DMS153 treated with DMSO at 0.1 percent for 48 hours (cell line): Measurements from ENCODE around the gene SLC38A11.

Experiments used
- DNase-seq: peaks from one replicate; lab custom pipeline; 2025; ENCODE audit not compliant: unreplicated experiment; lab: John Stamatoyannopoulos, UW

SLC38A11 gene

GRCh38 chr2:164917296-164917903, 37.9 kb downstream of the SLC38A11 start:
- DNase-seq, result peak; percentile 52

GRCh38 chr2:164915566-164915965, 39.8 kb downstream of the SLC38A11 start:
- no peak for DNase-seq

GRCh38 chr2:164913640-164914350, 41.5 kb downstream of the SLC38A11 start:
- no peak for DNase-seq

- no peak for DNase-seq
Observed at GRCh38 chr2:164913011-164913410, 42.3 kb downstream of the SLC38A11 start.

GRCh38 chr2:164911832-164912231, 43.5 kb downstream of the SLC38A11 start:
- no peak for DNase-seq

- no peak for DNase-seq
Observed at GRCh38 chr2:164910101-164910899, 45.0 kb downstream of the SLC38A11 start.

- DNase-seq, result no peak
Observed at GRCh38 chr2:164906947-164907346, 48.4 kb downstream of the SLC38A11 start.

GRCh38 chr2:164905307-164905706, 50.0 kb downstream of the SLC38A11 start:
- no peak for DNase-seq

GRCh38 chr2:164903951-164904350, 51.4 kb downstream of the SLC38A11 start:
- peak; percentile 17 for DNase-seq

GRCh38 chr2:164903204-164903603, 52.1 kb downstream of the SLC38A11 start:
- no peak for DNase-seq

- DNase-seq, result no peak
Observed at GRCh38 chr2:164899121-164899520, 56.2 kb downstream of the SLC38A11 start.

GRCh38 chr2:164898475-164898874, 56.9 kb downstream of the SLC38A11 start:
- no peak for DNase-seq

- no peak for DNase-seq
Observed at GRCh38 chr2:164897469-164898260, 57.7 kb downstream of the SLC38A11 start.

GRCh38 chr2:164896634-164897355, 58.5 kb downstream of the SLC38A11 start:
- no peak for DNase-seq

- DNase-seq, result no peak
Observed at GRCh38 chr2:164896226-164896625, 59.1 kb downstream of the SLC38A11 start.

GRCh38 chr2:164891460-164891859, 63.9 kb downstream of the SLC38A11 start:
- DNase-seq, result no peak

- no peak for DNase-seq
Observed at GRCh38 chr2:164890544-164890943, 64.8 kb downstream of the SLC38A11 start.

- DNase-seq, result no peak
Observed at GRCh38 chr2:164888592-164888991, 66.7 kb downstream of the SLC38A11 start.

- no peak for DNase-seq
Observed at GRCh38 chr2:164887434-164888144, 67.7 kb downstream of the SLC38A11 start.

GRCh38 chr2:164882276-164882675, 73.0 kb downstream of the SLC38A11 start:
- DNase-seq, result no peak
